A172 (cell line): Measurements from ENCODE around the gene TASP1. TPM values are rescaled to one million over a fixed set of nuclear protein-coding genes. Genes with fewer than 3 reads are reported as not detected.
A peak's percentile ranks its signal among the peaks of the same experiment; 100 is the strongest.

Source experiments
- DNase-seq: peaks from one replicate; pipeline ENCODE4 v3.0.0-alpha.2; 2015; ENCODE audit warnings: low spot score
- total RNA-seq: library from RNA; depleted of rRNA; stranded (reverse); fragments of >200 nt; shearing (Covaris generic); gene quantifications from 2 replicates; pipeline ENCODE4 v1.2.3, GENCODE V29; 2014

TASP1 gene
- total RNA-seq, 1 experiment from 2014 or later, result 6.7 TPM

DNA sequence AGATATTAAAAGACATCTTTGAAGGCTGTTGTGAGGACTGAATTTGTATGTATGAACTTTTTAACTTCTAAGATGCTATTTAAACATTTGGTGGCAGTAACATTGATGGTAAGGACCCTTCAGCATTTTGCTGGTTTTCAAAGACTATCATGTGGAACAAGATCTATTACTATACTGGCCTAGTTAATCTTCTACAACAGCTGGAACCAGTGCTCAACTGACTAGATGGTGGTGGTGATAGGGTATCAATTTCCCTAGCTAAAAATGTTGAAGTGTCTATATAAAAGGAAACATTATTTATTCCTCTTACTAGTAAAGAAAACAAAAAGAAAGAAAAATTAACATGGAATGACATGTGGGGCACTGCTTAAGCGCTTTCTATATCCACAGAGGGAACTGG is 195.7 kb downstream of the TASP1 start:
- no peak for DNase-seq

DNA sequence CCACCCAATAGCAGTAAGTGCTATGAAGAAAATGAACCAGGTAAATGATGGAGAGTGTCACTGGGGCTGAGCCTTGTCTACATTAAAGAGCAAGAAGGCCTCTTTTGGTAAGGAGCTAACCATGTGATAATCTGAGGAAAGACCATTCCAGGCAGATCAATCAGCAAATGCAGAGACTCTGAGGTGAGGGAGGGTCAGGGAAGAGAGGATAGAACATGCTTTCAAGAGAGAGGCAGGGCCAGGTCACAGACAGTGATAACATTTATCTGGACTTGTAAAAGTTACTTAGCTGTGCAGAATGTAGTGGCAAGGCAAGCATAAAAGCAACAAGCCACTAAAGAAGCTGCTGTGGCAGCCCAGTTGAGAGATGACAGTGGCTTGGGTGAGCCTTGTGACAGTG is 197.3 kb downstream of the TASP1 start:
- no peak for DNase-seq

DNA sequence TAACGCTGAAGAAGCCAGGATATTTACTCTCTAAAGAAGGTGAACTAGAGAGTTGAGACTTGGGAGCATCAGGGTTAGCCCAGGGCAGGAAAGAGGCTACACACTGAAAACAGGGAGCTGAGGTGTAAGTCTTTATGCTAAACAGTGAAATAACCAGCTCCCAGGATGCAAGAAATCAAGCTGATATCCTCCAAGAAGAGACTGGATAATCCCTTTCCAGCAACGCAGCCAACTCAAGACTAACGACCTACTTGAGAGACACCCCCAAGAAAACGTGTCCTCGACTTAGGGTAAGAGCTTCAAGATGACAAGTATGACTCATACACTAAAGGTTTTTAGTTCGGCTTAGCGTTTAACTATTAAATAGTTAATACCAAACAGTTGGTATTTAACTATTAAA is 202.2 kb downstream of the TASP1 start:
- DNase-seq, result no peak

DNA sequence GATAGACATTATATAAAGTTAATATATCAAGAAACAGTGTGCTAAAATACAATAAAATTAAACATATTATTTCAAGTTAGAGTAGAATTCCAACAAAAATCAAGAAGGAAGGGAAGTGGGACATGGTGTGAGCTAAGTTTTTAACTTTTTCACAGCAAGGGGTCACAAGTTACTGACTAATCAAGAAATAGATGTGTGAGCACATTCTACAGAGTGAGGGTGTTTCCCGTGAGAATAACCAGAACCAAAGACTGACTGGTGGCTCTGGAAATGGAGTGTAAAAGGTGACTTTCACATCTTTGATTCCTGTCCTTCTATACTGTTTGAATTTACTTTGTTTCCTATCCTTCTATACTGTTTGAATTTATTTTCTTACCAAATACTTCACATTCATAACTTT is 206.6 kb downstream of the TASP1 start:
- DNase-seq, result no peak

DNA sequence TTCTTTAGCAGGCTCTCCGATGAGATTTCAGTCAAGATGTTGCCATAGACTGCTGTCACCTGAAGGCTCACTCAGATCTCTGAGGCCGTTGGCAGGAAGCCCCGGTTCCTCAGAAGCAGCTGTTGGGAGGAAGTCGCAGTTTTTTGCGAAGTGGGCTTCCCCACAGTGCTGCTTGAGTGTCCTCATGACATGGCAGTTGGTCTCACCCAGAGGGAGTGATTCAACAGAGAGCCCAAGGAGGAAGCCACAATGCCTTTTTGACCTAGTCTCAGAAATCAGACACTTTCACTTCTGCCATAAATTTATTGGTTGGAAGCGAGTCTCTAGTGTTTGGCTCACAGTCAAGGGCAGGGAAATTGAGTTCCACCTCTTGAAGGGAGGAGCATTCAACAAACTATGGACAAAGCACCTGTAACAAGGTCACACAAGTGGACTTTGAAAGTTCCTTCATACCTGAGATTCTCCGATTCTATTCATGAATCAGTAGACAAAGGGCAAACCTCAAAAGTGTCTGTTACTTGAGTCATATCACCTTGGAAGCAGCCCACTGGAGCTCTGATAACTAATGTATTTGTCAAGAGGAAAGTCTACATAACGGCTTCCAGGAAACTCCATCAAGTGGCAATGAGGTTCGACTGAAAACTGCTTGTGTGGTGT is 208.3 kb downstream of the TASP1 start:
- DNase-seq, result peak; percentile 35

DNA sequence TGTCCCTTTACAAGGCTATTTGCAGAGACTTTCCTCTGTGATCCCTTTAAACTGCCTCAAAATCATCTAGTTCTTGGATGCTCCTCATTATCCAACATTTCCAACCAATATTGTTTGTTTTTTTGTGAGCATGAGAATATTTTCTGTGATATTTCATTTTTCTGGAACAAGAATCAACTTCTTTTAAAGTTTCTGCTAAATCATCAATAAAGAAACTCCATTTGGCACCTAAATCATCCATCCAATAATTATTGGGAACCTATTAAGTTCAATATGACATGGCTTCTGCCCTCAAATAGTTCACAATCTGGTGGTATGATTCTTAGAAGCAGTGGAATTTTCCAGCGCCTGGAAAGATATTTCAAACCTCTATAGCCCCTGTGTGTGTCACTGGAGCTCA is 210.0 kb downstream of the TASP1 start:
- DNase-seq, result no peak

DNA sequence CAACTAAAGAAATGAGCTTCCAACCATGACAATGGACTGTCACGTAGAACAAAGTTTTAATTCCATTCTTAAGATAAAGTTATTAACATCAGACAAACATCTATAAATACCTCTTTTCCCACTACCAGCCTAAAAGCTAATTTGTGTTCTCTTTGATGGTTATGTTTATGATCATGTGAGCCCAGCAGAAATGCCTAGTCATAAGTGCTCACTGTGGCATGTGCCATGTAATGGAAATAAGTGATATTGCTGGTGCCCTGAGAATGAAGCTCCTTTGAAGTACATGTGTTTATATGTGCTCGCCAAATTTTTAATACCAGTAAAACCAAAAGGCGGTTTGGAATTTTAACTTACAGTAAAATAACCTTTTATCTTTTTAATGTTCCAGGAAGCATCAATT is 211.9 kb downstream of the TASP1 start:
- DNase-seq, result no peak

DNA sequence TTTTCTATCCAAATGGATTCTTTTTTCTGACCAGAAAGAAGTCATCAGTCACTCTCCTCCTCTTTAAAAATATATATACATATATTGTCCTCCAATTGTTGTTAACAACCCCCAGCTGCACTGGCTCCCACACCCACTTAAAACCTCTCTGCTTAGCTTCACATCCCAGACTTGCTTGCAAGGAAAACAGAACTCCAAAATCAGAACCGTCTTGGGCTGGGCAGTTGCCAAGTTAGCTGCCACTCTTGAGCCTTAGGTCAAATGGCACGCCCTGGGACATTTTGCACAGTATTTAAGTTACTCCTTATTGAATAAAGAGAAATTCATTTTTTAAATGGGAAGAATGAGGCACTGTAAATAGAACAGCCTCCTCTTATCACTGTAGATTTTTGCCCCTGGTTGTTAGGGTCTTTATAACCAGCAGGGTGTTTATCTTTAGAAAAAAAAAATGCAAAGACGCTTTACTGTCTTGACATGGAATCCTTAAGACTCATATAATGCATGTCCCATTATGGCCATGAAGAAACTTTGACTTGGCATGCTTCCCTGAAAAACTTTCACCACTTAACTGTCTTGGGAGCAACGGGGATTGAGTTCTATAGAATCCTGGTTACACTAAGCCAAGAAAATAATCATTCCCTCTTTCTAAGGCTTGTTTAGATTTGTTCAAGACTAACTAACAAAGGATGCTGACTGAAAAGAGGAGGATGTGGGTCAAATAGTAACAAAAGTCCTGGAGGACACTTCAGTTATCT is 213.2 kb downstream of the TASP1 start:
- no peak for DNase-seq

DNA sequence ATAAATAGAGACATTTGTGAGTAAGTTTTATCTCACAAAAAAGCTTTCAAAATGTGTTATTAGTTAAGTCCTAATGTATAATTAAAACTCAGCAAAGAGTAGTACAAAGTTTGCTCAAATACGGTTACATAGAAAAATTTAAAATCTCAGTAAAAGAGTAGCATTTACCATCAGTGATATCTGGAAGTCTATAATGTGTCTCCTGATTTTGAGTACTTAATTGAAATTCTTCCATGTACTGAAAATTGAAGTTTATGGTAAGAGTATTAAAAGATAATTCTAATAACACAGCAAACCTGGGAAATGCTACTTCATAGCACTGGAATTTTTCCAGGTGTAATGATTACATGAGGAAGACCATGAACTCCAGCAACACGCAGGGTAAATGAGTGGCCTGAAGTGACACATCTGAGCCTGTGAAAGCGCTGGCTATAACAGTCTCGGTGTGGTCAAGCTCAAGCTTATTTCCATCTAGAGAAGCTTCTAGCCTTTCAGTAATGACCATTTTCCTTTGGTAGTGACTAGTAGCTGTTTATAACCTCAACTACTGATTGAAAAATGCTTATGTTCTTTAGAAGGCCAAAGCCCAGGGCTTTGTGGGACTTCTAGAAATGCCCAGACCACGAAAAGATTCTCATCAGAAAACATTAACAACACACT is 214.4 kb downstream of the TASP1 start:
- no peak for DNase-seq

DNA sequence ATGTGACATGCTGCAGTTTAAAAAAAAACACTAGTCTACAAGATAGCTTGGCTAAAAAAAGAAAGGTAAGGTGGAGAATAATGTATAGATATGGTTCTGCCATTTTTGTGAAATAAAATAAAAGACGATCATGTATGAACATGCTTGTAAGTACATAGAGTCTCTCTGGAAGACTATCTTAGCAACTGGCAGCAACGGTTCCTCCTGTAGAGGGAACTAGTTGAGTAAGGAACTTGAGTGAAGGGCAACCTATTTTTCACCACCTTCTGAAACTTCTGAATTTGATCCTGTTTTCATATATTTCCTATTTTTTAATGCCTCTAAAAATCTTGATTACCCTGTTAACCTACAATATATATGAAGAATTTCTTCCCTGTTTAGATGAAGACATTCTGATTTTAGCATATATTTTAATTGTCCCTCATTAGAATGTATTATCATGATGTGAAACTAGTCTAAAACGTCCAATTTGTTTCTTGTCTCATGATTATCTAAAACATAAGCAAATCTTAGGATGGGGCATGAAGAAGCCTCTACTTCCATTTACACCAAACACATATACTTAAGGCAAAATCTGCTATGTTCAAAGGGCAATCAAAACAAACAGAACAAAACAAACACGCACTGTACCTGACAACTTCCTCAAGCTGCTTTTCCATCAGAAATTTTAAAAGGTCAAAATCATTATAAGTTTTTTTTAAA is 215.1 kb downstream of the TASP1 start:
- DNase-seq, result no peak

DNA sequence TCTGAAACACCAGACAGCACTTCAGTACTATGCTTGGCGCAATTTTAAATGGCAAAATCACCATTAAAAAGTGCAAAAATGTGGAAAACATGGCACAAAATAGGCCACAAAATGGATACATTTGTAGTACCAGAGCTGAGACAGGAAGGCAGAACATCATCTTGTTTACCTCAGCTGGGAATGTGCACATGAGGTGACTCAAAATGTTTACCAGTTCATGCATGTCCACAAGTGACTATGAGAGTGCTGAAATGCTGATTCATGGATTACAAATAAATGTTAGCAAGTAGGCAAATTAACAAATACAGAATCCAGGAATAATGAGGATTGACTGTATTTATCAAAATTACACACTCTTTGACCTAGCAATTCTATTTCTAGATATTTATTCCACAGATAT is 216.1 kb downstream of the TASP1 start:
- no peak for DNase-seq

DNA sequence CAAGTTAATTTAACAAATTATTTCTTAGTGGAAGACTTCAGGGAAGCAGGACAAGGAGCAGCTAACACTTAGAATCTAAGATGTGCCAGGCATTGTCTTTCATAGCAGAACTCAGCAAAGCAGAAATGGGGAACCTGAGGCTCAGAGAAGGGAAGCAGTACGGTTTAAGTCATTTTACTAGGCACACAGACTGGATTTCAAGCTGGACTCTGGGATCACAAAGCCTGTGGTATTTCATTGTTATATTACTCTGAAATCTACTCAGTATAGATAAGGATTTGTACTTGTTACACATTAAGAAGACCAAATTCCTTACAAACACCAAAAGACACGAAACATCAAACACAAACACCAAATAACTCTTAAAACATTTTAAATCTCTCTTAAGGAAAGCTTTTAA is 218.1 kb downstream of the TASP1 start:
- DNase-seq, result no peak

DNA sequence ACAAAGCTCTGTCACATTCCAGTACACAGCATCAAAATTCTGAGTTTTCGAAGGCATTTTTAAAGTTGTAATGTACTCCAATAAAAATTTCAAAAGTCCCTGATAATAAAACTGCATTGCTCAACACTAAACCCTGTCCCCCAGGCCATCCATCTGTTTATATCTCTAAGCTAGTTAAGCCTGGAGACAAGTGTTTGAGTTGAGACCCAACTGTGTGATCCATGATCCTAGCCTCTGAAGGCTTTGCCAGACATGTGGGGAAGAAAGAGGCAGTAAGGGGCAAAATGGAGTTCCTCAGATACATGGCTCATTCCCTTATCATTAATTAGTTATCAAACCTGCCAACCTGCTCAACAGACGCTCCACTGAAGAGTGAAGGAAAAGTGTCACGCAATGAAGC is 219.3 kb downstream of the TASP1 start:
- DNase-seq, result no peak

DNA sequence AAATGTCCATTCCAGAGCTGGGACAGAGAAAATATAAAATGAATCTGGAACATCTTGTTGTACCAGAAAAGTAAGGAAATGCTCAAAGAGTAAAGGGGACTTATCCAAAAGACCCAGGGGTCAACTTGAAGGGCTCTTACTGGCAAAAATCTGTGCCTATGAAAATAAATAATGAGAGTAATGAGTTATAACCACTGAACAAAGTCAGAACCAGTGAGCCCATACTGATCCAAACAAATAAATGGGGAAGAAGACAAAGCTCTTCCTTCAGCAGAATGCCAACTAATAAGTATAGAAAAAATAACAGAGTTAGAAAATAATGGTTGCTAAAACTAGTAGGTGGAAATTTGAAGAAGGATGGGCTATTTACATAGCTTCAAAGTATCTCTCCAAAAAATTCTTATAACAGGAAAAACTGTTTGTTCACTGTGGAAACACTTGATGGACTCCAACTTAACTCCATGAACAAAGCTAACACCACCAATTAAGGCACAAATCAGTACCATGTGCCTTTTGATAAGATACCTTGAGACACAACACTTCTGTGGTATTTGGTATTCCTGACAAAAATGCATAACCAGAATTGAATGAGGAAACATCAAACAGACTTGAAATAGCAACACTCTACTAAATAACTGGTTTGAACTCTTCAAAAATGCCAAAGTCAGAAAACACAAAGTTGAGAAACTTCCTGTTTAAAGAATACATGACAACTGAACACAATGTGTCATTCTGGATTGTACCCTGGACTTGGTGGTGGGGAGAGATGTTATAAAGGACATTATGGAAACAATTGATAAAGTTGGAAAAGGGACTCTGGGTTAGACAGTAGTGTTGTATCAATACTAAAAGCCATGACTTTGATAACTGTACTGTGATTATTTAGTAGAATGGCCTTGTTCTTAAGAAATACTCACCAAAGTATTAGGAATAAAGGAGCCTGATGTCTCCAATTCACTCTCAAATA is 220.2 kb downstream of the TASP1 start:
- DNase-seq, result no peak

DNA sequence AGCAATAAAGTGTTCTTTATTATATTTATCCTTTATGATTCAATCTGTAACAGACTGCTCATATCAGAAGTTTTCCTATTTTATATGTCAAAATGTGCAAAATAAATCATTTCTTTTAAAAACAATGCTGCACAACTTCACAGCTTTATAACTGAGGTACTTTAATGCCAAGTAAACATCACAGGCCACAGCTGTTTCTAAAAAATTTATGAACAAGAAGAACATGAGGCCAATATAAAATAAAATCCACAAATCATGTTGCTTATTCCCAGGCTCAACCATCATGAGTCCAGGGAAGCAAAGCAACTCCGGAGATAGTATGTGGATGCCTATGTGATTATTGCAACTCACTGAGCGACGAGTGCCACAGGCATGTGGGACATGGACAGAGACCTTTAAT is 222.2 kb downstream of the TASP1 start:
- DNase-seq, result no peak

DNA sequence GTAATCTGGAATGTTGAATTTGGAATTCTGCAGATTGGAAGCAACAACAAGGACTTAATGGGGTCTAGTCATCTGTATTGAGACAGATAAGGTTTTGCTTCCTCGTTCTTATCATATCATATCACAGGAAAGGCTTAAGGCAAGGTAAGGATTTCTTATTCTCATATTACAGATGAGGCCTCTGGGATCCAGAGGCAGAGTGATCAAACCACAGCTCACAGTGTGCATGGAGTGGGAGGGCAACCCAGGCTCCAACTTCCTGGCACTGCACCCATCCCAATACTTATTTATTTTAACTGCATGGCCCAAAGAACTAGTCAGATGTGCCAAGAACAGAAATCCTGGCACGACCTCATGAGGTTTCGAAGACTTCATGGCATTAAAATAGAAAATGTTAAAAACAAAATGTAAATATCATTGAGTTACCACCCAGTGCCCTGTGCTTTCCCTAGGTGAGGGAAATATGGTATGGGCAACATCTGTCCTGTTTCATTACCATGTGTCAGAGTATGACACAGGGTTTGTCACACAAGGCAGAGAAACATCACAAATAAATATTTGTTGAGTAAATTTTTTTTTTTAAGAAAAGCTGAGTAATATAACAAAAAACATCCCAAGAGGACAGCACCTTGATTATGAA is 225.8 kb downstream of the TASP1 start:
- no peak for DNase-seq

DNA sequence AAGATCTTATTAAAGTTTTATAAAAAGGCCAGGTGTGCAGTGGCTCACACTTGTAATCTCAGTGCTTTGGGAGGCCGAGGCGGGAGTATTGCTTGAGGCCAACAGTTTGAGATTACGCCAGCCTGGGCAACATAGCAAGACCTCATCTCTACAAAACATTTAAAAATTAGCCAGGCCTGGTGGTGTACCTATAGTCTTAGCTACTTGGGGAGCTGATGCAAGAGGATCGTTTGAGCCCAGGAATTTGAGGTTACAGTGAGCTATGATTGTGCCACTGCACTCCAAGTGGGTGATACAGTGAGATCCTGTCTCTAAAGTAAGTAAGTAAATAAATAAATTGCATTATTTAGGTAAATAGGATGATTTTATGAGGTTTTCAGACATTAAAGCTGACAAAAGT is 234.4 kb downstream of the TASP1 start:
- no peak for DNase-seq

DNA sequence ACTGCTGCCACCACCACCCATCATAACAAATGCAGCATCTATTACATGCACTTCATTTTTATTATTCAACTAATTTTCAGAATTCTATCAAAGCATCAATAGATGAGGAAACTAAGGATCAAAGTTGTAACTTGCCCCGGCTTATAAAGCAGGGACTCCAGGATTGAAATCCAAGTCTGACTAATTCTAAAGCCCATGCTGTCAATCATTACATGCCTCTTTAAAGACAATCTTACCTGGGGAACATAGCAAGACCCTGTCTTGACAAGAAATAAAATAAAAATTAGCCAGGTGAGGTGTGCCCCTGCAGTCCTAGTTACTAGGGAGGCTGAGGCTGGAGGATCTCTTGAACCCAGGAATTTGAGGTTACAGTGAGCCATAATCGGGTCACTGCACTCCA is 235.3 kb downstream of the TASP1 start:
- no peak for DNase-seq

DNA sequence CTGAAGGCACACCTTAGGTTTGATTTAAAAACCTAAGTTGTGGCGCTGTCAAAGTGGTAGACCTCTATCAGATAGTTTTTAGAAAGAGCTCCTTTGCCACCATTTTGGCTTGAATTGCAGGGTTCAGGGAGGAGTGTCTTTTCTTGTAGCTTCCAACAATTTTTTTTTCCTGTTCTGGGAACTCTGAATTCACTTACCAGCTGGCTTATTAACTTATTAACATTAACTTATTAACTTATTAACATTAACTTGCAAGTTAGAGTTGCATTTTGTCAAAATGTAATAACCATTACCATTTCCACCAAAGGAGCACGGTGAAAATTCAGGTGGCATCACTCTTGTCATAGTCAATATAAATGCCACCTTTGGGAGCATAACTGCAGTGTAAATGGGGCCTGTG is 235.7 kb downstream of the TASP1 start:
- no peak for DNase-seq

DNA sequence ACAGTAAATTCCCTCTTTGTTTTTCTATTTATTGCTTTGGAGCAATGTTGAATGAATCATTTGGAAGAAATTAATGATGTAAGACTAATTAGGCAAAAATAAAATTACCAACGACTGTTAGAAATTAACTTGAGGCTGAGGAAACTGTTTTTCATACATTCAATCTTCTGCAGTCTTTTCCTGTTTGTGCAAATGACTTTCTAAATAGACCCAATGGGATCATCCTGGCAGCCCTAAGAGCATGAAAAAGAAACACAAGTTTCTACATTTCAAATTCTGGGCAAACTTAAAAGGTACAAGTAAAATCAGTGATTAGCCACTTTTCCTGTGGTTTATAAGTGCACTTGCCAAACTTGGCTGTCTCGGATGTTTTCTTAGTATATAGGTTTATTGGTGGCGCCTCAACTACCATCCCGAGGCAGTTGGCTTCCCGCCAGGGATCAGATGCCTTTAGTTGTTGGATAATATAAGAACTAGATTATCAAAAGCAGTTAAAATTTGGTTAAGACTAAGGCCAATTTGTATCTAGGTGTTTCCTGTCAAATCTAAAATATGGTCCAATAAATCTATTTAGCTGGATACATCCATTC is 236.5 kb downstream of the TASP1 start:
- no peak for DNase-seq

DNA sequence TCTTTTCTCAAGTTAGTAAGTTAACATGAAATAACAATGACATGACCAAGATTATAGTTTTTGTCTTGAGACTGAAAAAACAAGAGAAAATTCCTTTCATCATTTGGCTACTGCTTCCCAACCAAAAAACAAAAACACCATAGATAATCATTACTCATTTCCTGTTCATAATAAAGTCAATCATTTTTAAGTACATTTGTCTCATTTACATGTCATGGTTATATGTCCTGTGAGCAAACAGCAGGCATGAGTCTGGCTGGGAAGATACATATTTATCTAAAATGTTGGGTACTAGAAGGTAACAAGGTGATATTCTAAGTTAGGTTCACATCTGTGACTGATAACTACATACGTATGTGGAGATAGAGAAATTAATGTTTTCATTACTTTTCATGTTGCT is 237.1 kb downstream of the TASP1 start:
- no peak for DNase-seq
